HepG2 (cell line): Measurements from ENCODE around the gene USF2. TPM values are rescaled to one million over a fixed set of nuclear protein-coding genes. Genes with fewer than 3 reads are reported as not detected.
A peak's percentile ranks its signal among the peaks of the same experiment; 100 is the strongest.

Source experiments
- CREM ChIP-seq, 2 experiments: sonication (generic) in 1 of 2; formaldehyde crosslinking in 1 of 2; IDR thresholded peaks; 2 replicates each; pipeline versions ENCODE4 v1.4.0 to v1.6.1; 2016 to 2020; ENCODE audit warnings: antibody characterized with exemption in 1 of 2, mild to moderate bottlenecking in 1 of 2, missing genetic modification reagents in 1 of 2
- HIC2 ChIP-seq: sonication (generic); formaldehyde crosslinking; IDR thresholded peaks from 2 replicates; pipeline ENCODE4 v1.9.0; 2022; ENCODE audit warnings: low read depth, missing genetic modification reagents
- NPAS2 ChIP-seq: sonication (generic); formaldehyde crosslinking; IDR thresholded peaks from 2 replicates; pipeline ENCODE4 v1.8.0; 2022; ENCODE audit warnings: mild to moderate bottlenecking, missing genetic modification reagents, borderline replicate concordance
- PHF20 ChIP-seq: sonication (generic); formaldehyde crosslinking; IDR thresholded peaks from 2 replicates; pipeline ENCODE4 v1.5.0; 2020; ENCODE audit warnings: mild to moderate bottlenecking, missing genetic modification reagents
- PRDM4 ChIP-seq: sonication (generic); formaldehyde crosslinking; IDR thresholded peaks from 2 replicates; pipeline ENCODE4 v1.9.0; 2021; ENCODE audit warnings: missing genetic modification reagents, borderline replicate concordance
- SRSF9 ChIP-seq: fragments of 200-400 bp; formaldehyde crosslinking; IDR thresholded peaks from 2 replicates; pipeline ENCODE4 v1.6.1; 2018; ENCODE audit warnings: borderline replicate concordance, mild to moderate bottlenecking, low read depth, low read length; ENCODE audit not compliant: insufficient read depth, poor library complexity, severe bottlenecking
- STAT6 ChIP-seq: sonication (generic); formaldehyde crosslinking; IDR thresholded peaks from 2 replicates; pipeline ENCODE4 v1.4.0; 2020; ENCODE audit warnings: missing genetic modification reagents, mild to moderate bottlenecking, borderline replicate concordance
- TEF ChIP-seq: sonication (generic); formaldehyde crosslinking; IDR thresholded peaks from 2 replicates; pipeline ENCODE4 v1.5.0; 2020; ENCODE audit warnings: missing genetic modification reagents
- ZC3H4 ChIP-seq: sonication (generic); formaldehyde crosslinking; IDR thresholded peaks from 2 replicates; pipeline ENCODE4 v1.4.0; 2020; ENCODE audit warnings: missing genetic modification reagents, borderline replicate concordance
- ZNF225 ChIP-seq: sonication (generic); formaldehyde crosslinking; IDR thresholded peaks from 2 replicates; pipeline ENCODE4 v1.4.0; 2020; ENCODE audit warnings: mild to moderate bottlenecking, missing genetic modification reagents
- ZNF343 ChIP-seq: sonication (generic); formaldehyde crosslinking; IDR thresholded peaks from 2 replicates; pipeline ENCODE4 v1.4.0; 2020; ENCODE audit warnings: mild to moderate bottlenecking, missing genetic modification reagents
- ZNF501 ChIP-seq: sonication (generic); formaldehyde crosslinking; IDR thresholded peaks from 2 replicates; pipeline ENCODE4 v1.5.1; 2020; ENCODE audit warnings: mild to moderate bottlenecking, moderate library complexity, missing genetic modification reagents
- polyA plus RNA-seq, 8 experiments: library from polyadenylated mRNA; depleted of rRNA in 3 of 8; stranded (reverse) in 7 of 8; unstranded in 1 of 8; fragments of >200 nt; fragmentation: Illumina TruSeq in 4 of 8; extraction: Trizol in 4 of 8; gene quantifications; 2 replicates each; pipeline versions ENCODE4 v1.2.1 to v1.2.3, GENCODE V29; 2011 to 2016; ENCODE audit warnings: low read depth in 4 of 8, missing spikeins in 1 of 8, mixed read lengths in 1 of 8; ENCODE audit not compliant: insufficient read depth in 1 of 8
- total RNA-seq, 5 experiments: library from RNA; depleted of rRNA; stranded (reverse); fragments of >200 nt; fragmentation: Illumina TruSeq; extraction: Trizol; gene quantifications; 2 replicates each; pipeline ENCODE4 v1.2.3, GENCODE V29; 2016; ENCODE audit warnings: low read depth in 1 of 5

USF2 gene
- total and polyA plus RNA-seq, 2 of the 13 experiments (the other 11 are each of a cell fraction or from before 2014, with no cell fraction given) = 54.9 to 106 TPM

GRCh38 chr19:35248310-35249145 lies 20.2 kb upstream of the USF2 start, which contains the start of gene LSR (continued):
- TF ChIP-seq HIC2 (CRISPR knock-in tag) (no peak), TEF (CRISPR knock-in tag) (peak; percentile 71; the same call in 1 of the 2 replicates), ZC3H4 (CRISPR knock-in tag) (0 out of 2 replicates have a peak, but pooled peaks have one; percentile 43), PHF20 (CRISPR knock-in tag) (peak; percentile 45; the same call in 1 of the 2 replicates), SRSF9 (no peak), NPAS2 (no peak), CREM (IDR thresholded peaks at IDR 0.05) (peak; percentile 51; the same call in 1 of the 2 replicates), CREM (CRISPR knock-in tag; IDR thresholded peaks at IDR 0.05) (no peak), ZNF501 (peak; percentile 51; the same call in 1 of the 2 replicates), ZNF225 (CRISPR knock-in tag) (peak; percentile 95; the same call in 1 of the 2 replicates), STAT6 (CRISPR knock-in tag) (0 out of 2 replicates have a peak, but pooled peaks have one; percentile 83), PRDM4 (CRISPR knock-in tag) (0 out of 2 replicates have a peak, but pooled peaks have one; percentile 32), ZNF343 (CRISPR knock-in tag) (0 out of 2 replicates have a peak, but pooled peaks have one; percentile 8)
